Naive thymus-derived CD8-positive, alpha-beta T cell (primary cell): ENCODE data around the gene CALML6. TPM values are rescaled to one million over a fixed set of nuclear protein-coding genes. Genes with fewer than 3 reads are reported as not detected.

Source experiments
- ATAC-seq, 2 donors: fragments of 150-1000 bp; cut with Tn5 transposase in 1 of 2; sonication (Bioruptor Pico), chemical (Tn5 transposase) in 1 of 2; 1 replicate in 1 of 2; 2 replicates in 1 of 2; pipeline ENCODE4 v1.10.0; 2021; ENCODE audit warnings: mild to moderate bottlenecking in 2 of 2, moderate library complexity in 2 of 2
- POLR2A ChIA-PET: fragments of 350-600 bp; sonication (Branson Sonifier 250); formaldehyde crosslinking; loops from one replicate; lab custom pipeline; 2021; ENCODE audit warnings: antibody characterized with exemption; lab: Charles Lee
- DNase-seq, 10 donors: peaks; one replicate each; pipeline versions ENCODE4 v3.0.0 to v3.0.0-alpha.2; 2020 to 2022
- H3K27ac Mint-ChIP-seq, 10 donors: one replicate each; pipeline ENCODE4 v1.8.0; 2020 to 2022; ENCODE audit warnings: mild to moderate bottlenecking in 10 of 10, mixed read lengths in 10 of 10, moderate library complexity in 4 of 10, inconsistent platforms in 1 of 10
- H3K27me3 Mint-ChIP-seq, 5 donors: one replicate each; pipeline ENCODE4 v1.8.0; 2021 to 2022; ENCODE audit warnings: mixed read lengths in 5 of 5
- H3K36me3 Mint-ChIP-seq, 3 donors: one replicate each; pipeline ENCODE4 v1.8.0; 2020 to 2022; ENCODE audit warnings: mixed read lengths in 3 of 3, mild to moderate bottlenecking in 2 of 3, inconsistent platforms in 1 of 3
- H3K4me1 Mint-ChIP-seq, 4 donors: one replicate each; pipeline ENCODE4 v1.8.0; 2021 to 2022; ENCODE audit warnings: mixed read lengths in 4 of 4
- H3K4me3 Mint-ChIP-seq, 10 donors: one replicate each; pipeline ENCODE4 v1.8.0; 2020 to 2022; ENCODE audit warnings: mild to moderate bottlenecking in 10 of 10, mixed read lengths in 10 of 10, moderate library complexity in 6 of 10, inconsistent platforms in 1 of 10
- H3K9me3 Mint-ChIP-seq, 9 donors: one replicate each; pipeline ENCODE4 v1.8.0; 2020 to 2022; ENCODE audit warnings: mixed read lengths in 9 of 9, mild to moderate bottlenecking in 3 of 9, inconsistent platforms in 1 of 9, moderate library complexity in 1 of 9
- polyA plus RNA-seq, 3 donors: library from polyadenylated mRNA; unstranded; fragments of 300-500 nt; fragmentation: Illumina TruSeq; gene quantifications; one replicate each; pipeline ENCODE4 v1.2.3, GENCODE V29; 2021
- total RNA-seq, 8 experiments: library from RNA in 2 of 8; stranded (reverse) in 2 of 8; gene quantifications; one replicate each; pipeline ENCODE4 v1.2.3 and lab custom pipeline; 2021 to 2026

CALML6 gene
- total and polyA plus RNA-seq, 5 experiments from 2014 or later: 1.4 to 1.6 TPM; not detected in 3

DNA sequence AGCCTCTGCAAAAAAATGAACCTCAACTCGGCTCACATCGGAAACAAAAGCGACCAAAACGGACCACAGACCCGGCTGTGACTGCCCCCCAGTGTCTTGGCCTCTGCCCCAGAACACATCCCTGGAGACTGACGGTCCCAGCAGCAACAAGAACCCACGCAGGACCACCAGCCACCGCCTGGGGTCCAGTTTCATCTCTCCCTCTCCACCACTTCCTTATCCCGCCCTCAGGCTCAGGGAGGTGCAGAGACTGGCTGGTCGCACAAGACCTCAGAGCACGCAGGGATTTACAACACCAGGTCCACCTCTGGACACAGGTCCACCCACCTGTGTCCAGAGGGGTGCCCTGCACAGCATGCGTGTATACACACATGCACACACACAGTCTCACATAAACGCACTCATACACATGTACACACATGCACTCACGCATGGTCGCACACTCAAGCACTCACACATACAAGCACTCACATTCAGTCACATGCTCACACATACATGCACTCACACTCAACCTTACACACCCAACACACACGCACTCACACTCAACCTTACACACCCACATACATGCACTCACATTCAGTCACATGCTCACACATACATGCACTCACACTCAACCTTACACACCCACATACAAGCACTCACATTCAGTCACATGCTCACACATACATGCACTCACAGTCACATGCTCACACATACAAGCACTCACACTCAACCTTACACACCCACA lies 22.7 kb downstream of the CALML6 start:
- DNase-seq: peak in 1 of 10 donors; percentile 38
- no peak overlapping the region for H3K4me3 Mint-ChIP-seq
- no peaks in the 10 kb centered on the region for H3K9me3 Mint-ChIP-seq
- H3K36me3 Mint-ChIP-seq: no peaks in the 10 kb centered on the region
- ATAC-seq: no peak
- H3K27me3 Mint-ChIP-seq: peaks cover 0 to 2% (median 0%) of the 10 kb centered on the region in 5 donors
- POLR2A ChIA-PET: no interaction called here
- no peak overlapping the region for H3K27ac Mint-ChIP-seq
- peaks cover 0 to 1% (median 0%) of the 10 kb centered on the region in 4 donors for H3K4me1 Mint-ChIP-seq

DNA sequence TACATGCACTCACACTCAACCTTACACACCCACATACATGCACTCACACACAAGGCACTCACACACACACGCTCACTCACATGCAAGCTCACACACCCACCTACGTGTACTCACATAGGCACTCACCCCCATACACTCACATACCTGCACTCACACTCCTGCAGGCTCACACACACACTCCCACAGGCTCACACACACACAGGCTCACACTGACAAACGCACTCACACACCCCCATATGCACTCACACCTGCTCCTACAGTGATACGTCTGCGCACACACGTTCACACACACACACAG lies 23.2 kb downstream of the CALML6 start:
- peaks cover 0 to 2% (median 0%) of the 10 kb centered on the region in 5 donors for H3K27me3 Mint-ChIP-seq
- H3K36me3 Mint-ChIP-seq: no peaks in the 10 kb centered on the region
- no peak for ATAC-seq

DNA sequence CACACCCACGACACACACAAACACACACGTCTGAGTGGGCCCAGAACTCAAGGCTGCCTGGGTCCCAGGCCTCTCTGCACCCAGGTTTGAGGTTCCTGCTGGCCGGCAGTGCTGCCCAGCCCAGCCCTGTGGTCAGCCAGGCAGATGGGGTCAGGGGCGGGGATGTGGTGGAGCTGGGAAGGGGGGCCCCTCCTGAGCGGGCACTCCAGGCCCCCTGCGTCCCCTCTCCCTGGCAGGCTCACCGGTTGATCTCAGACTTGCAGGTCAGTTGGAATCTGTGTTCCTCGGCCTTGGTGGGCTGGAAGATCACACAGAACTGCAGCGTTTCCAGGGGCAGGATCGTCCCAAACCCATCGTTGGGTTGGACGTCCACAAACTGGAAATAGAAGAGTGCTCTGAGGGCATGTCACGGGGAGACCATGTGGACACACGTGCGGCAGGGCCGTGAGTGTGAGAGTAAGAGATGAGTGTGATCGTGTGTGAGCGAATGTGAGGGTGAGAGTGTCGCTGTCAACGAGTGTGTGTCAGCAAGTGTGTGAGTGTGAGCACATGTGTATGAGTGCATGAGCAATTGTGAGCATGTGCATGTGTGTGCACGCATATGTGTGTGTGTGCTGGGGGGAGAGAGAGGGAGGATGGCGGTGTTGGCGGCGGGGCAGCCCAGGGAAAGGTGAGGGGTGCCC lies 23.7 kb downstream of the CALML6 start:
- no peaks in the 10 kb centered on the region for H3K9me3 Mint-ChIP-seq
- no peak for ATAC-seq
- H3K36me3 Mint-ChIP-seq: no peaks in the 10 kb centered on the region
- POLR2A ChIA-PET: no interaction called here
- no peak overlapping the region for H3K4me3 Mint-ChIP-seq
- peak in 1 of 10 donors; percentile 7 for DNase-seq
- H3K4me1 Mint-ChIP-seq: peaks cover 0 to 2% (median 1%) of the 10 kb centered on the region in 4 donors
- peaks cover 0 to 2% (median 0%) of the 10 kb centered on the region in 5 donors for H3K27me3 Mint-ChIP-seq
- H3K27ac Mint-ChIP-seq: no peak overlapping the region

More for the DNA sequence above, 23.2 kb downstream of the CALML6 start:
- H3K9me3 Mint-ChIP-seq: no peaks in the 10 kb centered on the region
- H3K4me3 Mint-ChIP-seq: no peak overlapping the region
- POLR2A ChIA-PET: no interaction called here
- peaks cover 0 to 1% (median 0%) of the 10 kb centered on the region in 4 donors for H3K4me1 Mint-ChIP-seq
- peak in 1 of 10 donors; percentile 56 for DNase-seq
- H3K27ac Mint-ChIP-seq: no peak overlapping the region

DNA sequence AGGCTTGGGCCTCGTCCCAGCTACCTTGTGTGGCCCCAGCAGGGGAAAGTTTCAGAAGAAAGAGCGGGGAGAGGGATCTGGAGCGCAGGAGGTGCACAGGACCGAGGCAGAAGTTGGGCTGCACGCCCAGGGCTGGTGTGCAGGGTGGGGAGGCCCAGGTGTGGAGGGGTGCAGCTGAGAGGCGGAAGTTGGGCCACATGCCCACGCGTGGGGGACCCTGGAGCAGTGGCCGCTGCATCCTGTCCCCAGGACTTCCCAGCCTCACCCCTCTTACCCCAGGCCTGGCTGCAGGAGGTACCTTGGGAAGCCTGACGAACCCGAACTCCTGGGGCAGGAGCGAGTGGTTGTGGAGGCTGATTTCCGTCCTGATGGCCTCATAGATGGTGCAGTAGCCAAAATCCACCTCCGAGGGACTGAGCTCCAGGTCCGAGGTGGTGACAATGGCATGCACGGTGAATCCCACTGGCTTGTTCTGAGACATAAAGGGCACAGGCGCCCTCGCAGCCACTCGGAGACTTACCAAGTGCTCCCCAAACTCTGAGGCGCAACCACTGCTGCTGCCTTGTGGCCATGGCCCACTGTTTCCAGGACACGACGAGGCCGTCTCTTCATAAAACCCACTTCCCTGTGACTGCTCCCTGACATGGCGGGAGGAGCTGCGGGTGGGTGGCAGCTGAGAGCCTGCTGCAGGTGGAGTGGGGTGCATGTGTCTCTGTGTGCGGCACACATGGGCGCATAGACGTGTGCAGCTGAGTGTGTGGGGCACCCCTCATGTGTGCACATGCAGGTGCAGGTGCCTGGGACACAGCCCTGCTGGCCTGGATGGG lies 24.4 kb downstream of the CALML6 start:
- Mint-ChIP-seq H3K27me3 (peaks cover 0 to 2% (median 1%) of the 10 kb centered on the region in 5 donors), H3K4me1 (peaks cover 0 to 8% (median 5%) of the 10 kb centered on the region in 4 donors), H3K36me3 (no peaks in the 10 kb centered on the region), H3K4me3 (no peak overlapping the region), H3K27ac (no peak overlapping the region), H3K9me3 (no peaks in the 10 kb centered on the region)
- POLR2A ChIA-PET: no interaction called here
- no peak for ATAC-seq
- no peak for DNase-seq

DNA sequence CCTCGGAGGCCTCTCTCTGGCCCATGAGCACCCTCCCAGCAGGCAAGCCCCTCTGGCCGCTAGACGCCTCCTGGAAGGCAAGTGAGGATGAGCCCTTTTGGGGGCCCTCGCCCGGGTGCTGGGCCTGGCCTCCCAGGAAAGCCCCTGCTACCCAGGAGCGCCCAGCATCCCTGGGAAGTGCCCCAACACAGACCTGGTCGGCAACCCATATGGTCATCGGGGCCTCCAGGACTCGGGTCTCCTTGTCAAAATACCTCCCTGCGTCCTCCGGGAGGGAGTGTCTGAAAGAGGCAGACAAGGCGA lies 25.0 kb downstream of the CALML6 start:
- H3K27ac Mint-ChIP-seq: no peak overlapping the region
- peaks cover 0 to 8% (median 5%) of the 10 kb centered on the region in 4 donors for H3K4me1 Mint-ChIP-seq
- no peak for DNase-seq
- no peak for ATAC-seq
- H3K4me3 Mint-ChIP-seq: no peak overlapping the region
- no peaks in the 10 kb centered on the region for H3K36me3 Mint-ChIP-seq
- peaks cover 0 to 2% (median 1%) of the 10 kb centered on the region in 5 donors for H3K27me3 Mint-ChIP-seq
- POLR2A ChIA-PET: no interaction called here
- no peaks in the 10 kb centered on the region for H3K9me3 Mint-ChIP-seq

DNA sequence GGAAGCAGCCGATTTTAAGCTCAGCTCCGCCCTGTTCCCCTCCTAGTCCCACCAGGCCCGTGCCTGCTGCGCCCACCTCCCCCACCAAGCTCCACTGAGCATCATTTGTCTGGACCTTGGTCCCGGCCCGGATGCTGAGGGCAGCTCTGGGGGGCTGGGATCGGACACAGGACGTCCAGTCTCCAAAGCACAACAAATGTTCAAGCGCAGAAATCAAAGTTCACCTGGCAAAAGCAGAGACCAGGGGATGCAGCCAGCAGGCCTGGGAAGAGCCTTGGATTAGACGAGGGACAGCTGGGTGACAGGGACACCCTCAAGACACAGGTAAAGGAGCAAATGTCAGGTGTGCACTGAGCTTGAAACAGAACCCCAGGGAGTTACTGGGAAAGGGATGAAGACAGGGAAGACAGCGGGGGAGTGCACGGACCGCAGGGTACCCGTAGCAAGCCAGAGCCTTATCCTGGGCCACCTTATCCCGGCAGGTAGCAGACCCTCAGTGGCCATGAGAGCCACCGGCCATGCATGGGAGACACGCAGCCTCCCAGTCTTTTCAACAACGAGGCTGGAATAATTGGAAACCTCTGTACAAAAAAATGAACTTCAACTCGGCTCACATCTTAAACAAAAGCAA lies 26.3 kb downstream of the CALML6 start:
- Mint-ChIP-seq H3K36me3 (no peaks in the 10 kb centered on the region), H3K4me1 (peaks cover 0 to 8% (median 4%) of the 10 kb centered on the region in 4 donors), H3K27me3 (peaks cover 0 to 5% (median 0%) of the 10 kb centered on the region in 5 donors), H3K27ac (no peak overlapping the region), H3K9me3 (no peaks in the 10 kb centered on the region), H3K4me3 (no peak overlapping the region)
- POLR2A ChIA-PET: interaction anchor here (0.6 kb wide), 1 partner anchor 38 kb away, joined by 7 read pairs; no protein-coding TSS in a partner anchor
- no peak for ATAC-seq
- no peak for DNase-seq

DNA sequence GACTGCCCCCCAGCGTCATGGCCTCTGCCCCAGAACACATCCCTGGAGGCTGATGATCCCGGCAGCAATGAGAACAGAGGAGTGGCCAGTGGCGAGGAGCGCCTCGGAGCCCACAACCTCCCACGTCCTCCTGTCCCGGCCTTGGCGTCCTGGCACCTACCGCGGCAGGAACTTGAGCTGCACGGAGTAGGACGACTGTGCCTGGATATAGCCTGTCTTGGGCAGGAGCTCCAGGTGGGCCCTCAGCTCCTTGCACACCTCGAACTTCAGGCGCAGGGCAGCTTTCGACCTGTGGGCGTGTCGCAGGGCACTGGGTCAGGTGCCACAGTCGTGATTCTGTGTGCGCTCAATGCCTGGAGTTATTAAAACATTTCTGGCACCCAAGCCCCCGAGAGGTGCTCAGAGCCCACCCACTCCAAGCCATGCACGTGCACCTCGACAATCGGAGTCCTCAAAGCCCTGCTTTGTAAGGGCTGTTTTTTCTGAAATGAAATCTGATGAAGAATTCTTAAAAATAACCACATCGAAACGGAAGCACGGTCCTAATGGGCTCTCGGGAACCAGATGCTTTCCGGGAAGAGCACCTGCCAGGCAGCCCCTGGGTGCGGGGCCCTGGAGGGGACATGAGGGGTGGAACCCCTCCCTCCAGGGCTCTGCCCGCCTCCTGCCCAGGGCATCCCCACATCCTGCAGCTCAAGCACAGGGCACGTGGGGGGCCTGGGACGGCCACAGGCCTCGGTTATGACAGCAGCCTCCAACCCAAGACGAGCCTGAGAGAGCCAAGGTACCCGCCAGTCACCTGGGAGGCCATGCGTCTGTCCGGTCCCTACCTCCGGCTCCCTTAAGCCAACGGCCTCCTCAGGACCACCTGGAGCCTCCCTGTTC lies 27.1 kb downstream of the CALML6 start:
- ATAC-seq (no peak), DNase-seq (no peak)
- POLR2A ChIA-PET: no interaction called here
- no peaks in the 10 kb centered on the region for H3K36me3 Mint-ChIP-seq
- H3K27me3 Mint-ChIP-seq: peaks cover 0 to 5% (median 0%) of the 10 kb centered on the region in 5 donors
- no peak overlapping the region for H3K27ac Mint-ChIP-seq
- H3K4me1 Mint-ChIP-seq: peaks cover 0 to 8% (median 4%) of the 10 kb centered on the region in 4 donors
- H3K4me3 Mint-ChIP-seq: no peak overlapping the region
- H3K9me3 Mint-ChIP-seq: no peaks in the 10 kb centered on the region

DNA sequence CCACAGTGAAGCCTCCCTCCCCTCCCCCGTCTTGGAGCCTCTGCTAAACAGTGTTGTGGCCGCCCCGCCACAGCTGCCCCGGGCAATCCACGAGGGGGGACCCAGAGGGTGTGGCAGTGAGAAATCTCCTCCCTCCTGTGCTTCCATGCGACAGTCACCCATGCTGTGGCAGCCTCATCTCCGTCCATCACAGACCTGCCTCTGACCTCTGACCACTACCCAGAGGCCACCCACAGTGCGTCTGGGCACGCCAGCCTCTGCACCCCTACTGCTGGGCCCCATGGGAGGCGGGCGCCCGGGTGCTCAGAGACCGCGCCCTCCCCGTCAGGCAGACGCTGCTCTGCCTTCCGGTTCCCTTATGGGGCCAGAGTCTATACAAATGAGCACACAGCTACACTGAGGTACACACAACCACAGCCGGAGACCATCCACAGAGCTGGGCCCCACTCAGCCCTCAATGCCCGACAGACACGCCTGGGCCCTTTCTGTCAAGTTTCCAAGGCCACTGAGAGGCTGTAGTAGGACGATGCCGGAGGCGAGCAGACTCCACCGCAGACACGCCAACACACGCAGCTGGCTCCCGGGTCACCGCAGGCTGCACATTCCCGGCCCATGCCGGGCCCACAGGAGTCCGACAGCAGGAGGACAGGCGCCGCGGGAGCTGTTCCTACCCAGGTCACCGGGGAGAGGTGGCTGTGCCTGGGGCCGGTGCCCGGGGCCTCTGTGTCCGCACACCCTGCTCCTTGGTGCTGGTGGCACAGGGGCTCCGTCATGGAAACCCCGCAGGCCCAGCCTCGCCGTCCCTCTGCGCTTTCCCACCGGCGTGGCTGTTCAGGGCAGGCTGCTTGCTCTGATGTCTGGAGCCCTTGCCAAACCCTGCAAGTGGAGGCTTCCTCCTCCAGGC lies 27.9 kb downstream of the CALML6 start:
- DNase-seq: peak in 1 of 10 donors; percentile 50
- Mint-ChIP-seq H3K36me3 (no peaks in the 10 kb centered on the region), H3K4me1 (peaks cover 0 to 8% (median 4%) of the 10 kb centered on the region in 4 donors), H3K27ac (no peak overlapping the region), H3K27me3 (peaks cover 0 to 5% (median 0%) of the 10 kb centered on the region in 5 donors), H3K9me3 (no peaks in the 10 kb centered on the region), H3K4me3 (no peak overlapping the region)
- POLR2A ChIA-PET: no interaction called here
- no peak for ATAC-seq

DNA sequence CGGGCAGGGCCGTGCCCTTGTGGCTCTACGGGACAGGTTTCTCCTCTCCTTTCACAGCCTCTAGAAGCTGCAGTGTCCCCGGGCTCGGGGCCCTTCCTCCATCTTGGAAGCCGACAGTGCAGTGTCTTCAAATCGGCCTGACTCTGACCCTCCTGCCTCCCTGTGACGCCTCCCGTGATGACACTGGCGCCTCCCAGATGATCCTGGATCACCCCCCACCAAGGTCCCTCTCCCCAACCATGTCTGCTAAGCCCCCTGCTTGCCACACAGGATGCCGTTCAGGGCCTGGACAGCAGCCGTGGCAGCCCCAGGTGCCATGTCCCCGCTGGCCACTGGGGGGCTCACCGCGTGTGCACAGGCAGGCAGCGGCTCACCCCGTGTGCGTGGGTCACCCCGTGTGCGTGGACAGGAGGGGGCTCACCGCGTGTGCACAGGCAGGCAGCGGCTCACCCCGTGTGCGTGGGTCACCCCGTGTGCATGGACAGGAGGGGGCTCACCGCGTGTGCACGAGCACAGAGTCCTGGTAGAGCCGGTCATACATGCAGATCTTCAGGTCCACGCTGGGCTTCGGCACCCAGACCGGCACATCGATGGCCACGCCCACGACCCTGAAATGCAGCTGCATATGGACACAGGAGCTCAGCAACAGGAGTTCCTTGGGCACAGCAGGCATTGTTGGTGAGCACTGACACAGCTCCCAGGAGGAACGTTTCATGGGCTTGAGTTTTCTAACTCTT lies 28.9 kb downstream of the CALML6 start:
- Mint-ChIP-seq H3K9me3 (no peaks in the 10 kb centered on the region), H3K36me3 (no peaks in the 10 kb centered on the region), H3K4me3 (peak overlapping the region in 3 of 10 donors; percentile 18 to 59 (median 44)), H3K27ac (peak overlapping the region in 1 of 10 donors; percentile 79), H3K4me1 (peaks cover 0 to 8% (median 4%) of the 10 kb centered on the region in 4 donors), H3K27me3 (peaks cover 0 to 5% (median 0%) of the 10 kb centered on the region in 5 donors)
- peak; percentile 36 to 80 (median 58) for DNase-seq
- ATAC-seq: peak; percentile 98 to 100
- POLR2A ChIA-PET: no interaction called here

DNA sequence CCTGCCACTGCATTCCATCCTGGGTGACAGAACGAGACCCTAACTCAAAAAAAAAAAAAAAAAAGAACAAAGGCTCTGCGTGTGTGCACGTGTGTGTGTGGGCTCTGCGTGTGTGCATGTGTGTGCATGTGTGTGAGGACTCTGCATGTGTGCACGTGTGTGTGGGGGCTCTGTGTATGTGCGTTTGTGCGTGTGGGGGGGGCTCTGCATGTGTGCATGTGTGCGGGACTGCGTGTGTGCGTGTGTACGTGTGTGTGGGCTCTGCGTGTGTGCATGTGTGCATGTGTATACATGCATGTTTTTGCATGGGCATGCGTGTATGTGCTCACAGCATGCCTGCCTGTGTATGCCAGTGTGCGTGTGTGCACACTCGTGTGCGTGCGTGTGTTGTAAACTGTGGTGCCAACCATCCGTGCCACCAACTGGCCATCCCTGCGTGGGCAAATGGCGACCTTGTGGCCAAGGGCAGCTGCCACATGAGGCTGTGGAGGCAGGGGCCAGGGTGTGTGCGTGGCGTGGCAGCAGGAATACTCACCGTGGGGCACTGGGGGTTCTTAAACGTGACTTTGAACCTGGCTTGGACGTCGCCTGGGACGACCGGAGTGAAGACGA lies 30.8 kb downstream of the CALML6 start:
- Mint-ChIP-seq H3K36me3 (peaks cover 0 to 4% (median 2%) of the 10 kb centered on the region in 3 donors), H3K9me3 (peaks cover 0 to 4% (median 0%) of the 10 kb centered on the region in 9 donors), H3K27ac (peak overlapping the region in 2 of 10 donors; percentile 16 to 40), H3K27me3 (peaks cover 2 to 10% (median 9%) of the 10 kb centered on the region in 5 donors), H3K4me3 (no peak overlapping the region), H3K4me1 (peaks cover 0 to 8% (median 4%) of the 10 kb centered on the region in 4 donors)
- no peak for ATAC-seq
- no peak for DNase-seq
- POLR2A ChIA-PET: interaction anchor here (0.7 kb wide), 1 partner anchor 616 kb away, joined by 5 read pairs; no protein-coding TSS in a partner anchor
